Measurements from ENCODE around the gene YOD1. TPM values are rescaled to one million over a fixed set of nuclear protein-coding genes. Genes with fewer than 3 reads are reported as not detected.

YOD1 gene
- 4.4 and 6.0 TPM in 2 replicates for total RNA-seq

GRCh38 chr1:207051191-207051943 lies at the start of gene YOD1:
Gene YOD1, minus strand, starts transcription at chr1:207051208. Its CDS starts 178 bp downstream, at chr1:207051030.

GRCh38 chr1:207088701-207089626 lies 38.0 kb upstream of the YOD1 start, which contains the start of gene C4BPB:
Gene C4BPB, plus strand, starts transcription at chr1:207088860. Its CDS starts 672 bp downstream, at chr1:207089532.

DNA sequence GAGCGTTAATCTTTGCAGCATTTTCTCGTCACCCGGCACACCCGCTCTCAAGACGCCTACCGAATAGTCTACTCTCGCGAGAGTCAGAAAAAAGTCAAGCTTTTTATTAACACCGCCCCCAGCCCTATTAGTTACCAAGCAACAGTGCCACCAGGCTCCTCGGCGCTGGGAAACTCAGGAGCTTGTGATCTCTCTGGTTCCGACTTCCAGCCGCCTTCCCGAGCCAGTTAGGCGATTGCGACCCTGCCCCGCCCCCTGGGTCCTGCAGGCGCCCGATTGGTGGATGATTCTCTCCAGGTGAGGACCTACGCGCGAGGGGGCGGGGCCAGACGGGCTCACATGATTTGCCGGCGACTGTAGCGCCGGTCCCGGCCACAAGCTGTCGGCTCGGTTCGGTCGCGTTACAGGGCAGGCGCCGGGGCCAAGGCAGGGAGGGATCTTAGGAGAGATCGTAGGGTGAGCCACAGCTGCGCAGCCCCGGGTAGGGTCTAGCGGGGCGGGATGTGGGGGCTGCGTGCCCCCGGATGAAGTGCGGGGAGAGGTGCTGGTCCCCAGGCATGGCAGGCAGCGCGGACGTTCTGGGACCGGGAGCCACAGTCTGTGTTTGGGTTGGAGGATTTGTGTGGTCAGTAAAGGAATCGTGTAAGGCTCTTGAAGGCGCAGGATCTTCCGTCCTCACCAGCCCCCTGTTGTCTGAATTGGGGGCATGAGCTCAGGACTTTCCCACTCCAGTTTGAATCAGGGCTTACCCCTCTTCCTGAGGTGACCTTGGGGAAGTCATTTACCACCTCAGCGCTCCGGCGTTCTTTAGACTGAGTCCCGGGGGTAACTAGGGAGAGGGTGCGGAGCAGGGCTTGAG lies 2.1 kb upstream of the YOD1 start, which contains the start of gene PFKFB2:
TSS of gene PFKFB2 (plus strand) at position 365 of the 859 bp plus-strand sequence. CDS start 1,443 bp downstream, outside the sequence.

DNA sequence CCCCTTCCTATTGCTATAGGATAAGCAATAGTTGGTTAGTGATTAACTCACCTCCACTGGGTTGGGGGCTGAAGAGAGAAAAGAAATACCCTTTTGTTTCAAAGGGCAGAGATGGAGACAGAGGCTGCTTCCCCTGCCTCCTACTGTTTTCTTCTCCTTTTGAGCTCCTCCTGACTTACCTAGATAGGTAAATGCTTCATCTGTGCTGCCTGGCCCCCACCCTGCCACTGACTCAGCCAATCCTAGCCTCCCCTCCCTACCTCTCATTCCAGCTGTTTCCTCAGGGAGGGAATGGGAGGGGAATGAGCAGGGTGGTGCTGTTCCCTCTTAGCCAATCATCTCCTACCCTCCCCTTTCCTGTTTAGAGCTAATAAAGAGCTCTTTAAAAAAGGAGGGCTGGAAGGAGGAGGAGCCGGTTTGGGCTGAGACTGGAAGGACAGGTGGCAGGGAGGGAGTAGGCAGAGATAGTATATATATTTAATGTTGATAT lies 18.4 kb downstream of the YOD1 start, which contains the start of gene C1orf116:
TSS of gene C1orf116 (minus strand) at position 229 of the 490 bp plus-strand sequence. CDS start 5,158 bp downstream, outside the sequence.

Other genes with a start within 250 kb of the YOD1 start
- 5.0 and 13.7 TPM in 2 replicates for gene IL20, start 185.6 kb downstream of the YOD1 start, total RNA-seq
- gene IL24, start 153.8 kb downstream of the YOD1 start, total RNA-seq: 12.4 and 14.1 TPM in 2 replicates
- 3.3 and 4.8 TPM in 2 replicates for gene FCMR, start 129.3 kb downstream of the YOD1 start, total RNA-seq
- gene PIGR, start 104.7 kb downstream of the YOD1 start, total RNA-seq: not detected in 2 replicates
- not detected in 2 replicates for gene FCAMR, start 80.7 kb downstream of the YOD1 start, total RNA-seq
- 57.3 and 67.3 TPM in 2 replicates for gene C1orf116, start 18.5 kb downstream of the YOD1 start, total RNA-seq
- gene PFKFB2, start 2.1 kb upstream of the YOD1 start, total RNA-seq: 10.7 and 12.5 TPM in 2 replicates
- gene C4BPB, start 37.7 kb upstream of the YOD1 start, total RNA-seq: not detected in 2 replicates
- gene C4BPA, start 53.0 kb upstream of the YOD1 start, total RNA-seq: not detected in 2 replicates